Lung (tissue), 12 donors: ENCODE measurements around the gene PPP2R5C. TPM values are rescaled to one million over a fixed set of nuclear protein-coding genes. Genes with fewer than 3 reads are reported as not detected.

Experiments used
- ATAC-seq: fragments of 200-7000 bp; cut with Tn5 transposase; one replicate; pipeline ENCODE4 v1.9.1; 2020; ENCODE audit warnings: moderate number of reproducible peaks; ENCODE audit not compliant: insufficient read depth, low FRiP score
- DNase-seq, 3 donors: peaks; one replicate each; pipeline ENCODE4 v3.0.0-alpha.2; 2013 to 2017
- H3K27ac ChIP-seq, 2 donors: one replicate each; pipeline ENCODE4 v1.5.1; 2013; ENCODE audit warnings: mild to moderate bottlenecking in 2 of 2, moderate library complexity in 2 of 2, control low read depth in 1 of 2, inconsistent platforms in 1 of 2, low read depth in 1 of 2, low read length in 1 of 2
- H3K27me3 ChIP-seq, 3 donors: one replicate each; pipeline ENCODE4 v1.5.1; 2013; ENCODE audit warnings: low read length in 2 of 3; ENCODE audit not compliant: control insufficient read depth in 3 of 3, insufficient read depth in 3 of 3
- H3K36me3 ChIP-seq, 4 donors: one replicate each; pipeline ENCODE4 v1.5.1; 2013; ENCODE audit warnings: low read length in 4 of 4, mild to moderate bottlenecking in 1 of 4, moderate library complexity in 1 of 4; ENCODE audit not compliant: control insufficient read depth in 4 of 4, insufficient read depth in 4 of 4
- H3K4me1 ChIP-seq, 5 donors: one replicate each; pipeline ENCODE4 v1.5.1; 2013; ENCODE audit warnings: low read length in 5 of 5, mild to moderate bottlenecking in 2 of 5, moderate library complexity in 1 of 5; ENCODE audit not compliant: control insufficient read depth in 5 of 5, insufficient read depth in 5 of 5
- H3K4me3 ChIP-seq: one replicate; pipeline ENCODE4 v1.5.1; 2013; ENCODE audit warnings: mild to moderate bottlenecking, control low read depth, moderate library complexity
- H3K9ac ChIP-seq, 2 donors: one replicate each; pipeline ENCODE4 v1.5.1; 2013; ENCODE audit warnings: low read length in 2 of 2, control low read depth in 1 of 2; ENCODE audit not compliant: insufficient read depth in 1 of 2
- H3K9me3 ChIP-seq, 4 donors: one replicate each; pipeline ENCODE4 v1.5.1; 2013; ENCODE audit warnings: low read length in 3 of 4, mild to moderate bottlenecking in 1 of 4, moderate library complexity in 1 of 4; ENCODE audit not compliant: control insufficient read depth in 4 of 4, insufficient read depth in 3 of 4
- CTCF ChIP-seq: IDR thresholded peaks from 2 replicates; pipeline ENCODE4 v1.5.1; 2012; ENCODE audit warnings: mild to moderate bottlenecking; ENCODE audit errors: control extremely low read depth, extremely low read depth
- WGBS, 2 donors: extraction: QIAGEN DNeasy Blood & Tissue Kit; methylation state at CpG; one replicate each; pipeline ENCODE4 v1.1.7; 2013; 5-methylcytosine and 5-hydroxymethylcytosine counted together
- polyA plus RNA-seq, 2 donors: library from polyadenylated mRNA; stranded (reverse); fragments of 200-250 nt; gene quantifications; one replicate each; pipeline ENCODE4 v1.2.1, GENCODE V29; 2013
- total RNA-seq, 2 donors: library from RNA; depleted of rRNA in 1 of 2; stranded (reverse); fragments of >200 nt in 1 of 2; gene quantifications; one replicate each; pipeline ENCODE4 v1.2.1, GENCODE V29; 2014 to 2021
- donor health status: control.
- donor health status: control.
- donor health status: Bipolar disorder and iron deficiency.
- donor health status: healthy.
- donor health status: DM: yes; HTN: yes; CAD: no.

Gene PPP2R5C
- total and polyA plus RNA-seq, 4 donors, result 66.6 to 180 (median 126) TPM

- ATAC-seq, result no peak
- Histone ChIP-seq H3K9me3 (no peaks in the 10 kb centered on the region), H3K9ac (no peak overlapping the region), H3K36me3 (peaks cover 0 to 13% (median 8%) of the 10 kb centered on the region in 4 donors), H3K4me1 (peaks cover 0 to 11% (median 0%) of the 10 kb centered on the region in 5 donors), H3K4me3 (no peak overlapping the region), H3K27me3 (no peaks in the 10 kb centered on the region), H3K27ac (peak overlapping the region in 1 of 2 donors; percentile 70)
- WGBS, 2 donors, result 74 to 92% methylated on average over 6 of the region's 6 CpGs
- TF ChIP-seq CTCF, result no peak
- DNase-seq, result no peak
Observed at GRCh38 chr14:101861464-101861863, 100.0 kb downstream of the PPP2R5C start.

DNA sequence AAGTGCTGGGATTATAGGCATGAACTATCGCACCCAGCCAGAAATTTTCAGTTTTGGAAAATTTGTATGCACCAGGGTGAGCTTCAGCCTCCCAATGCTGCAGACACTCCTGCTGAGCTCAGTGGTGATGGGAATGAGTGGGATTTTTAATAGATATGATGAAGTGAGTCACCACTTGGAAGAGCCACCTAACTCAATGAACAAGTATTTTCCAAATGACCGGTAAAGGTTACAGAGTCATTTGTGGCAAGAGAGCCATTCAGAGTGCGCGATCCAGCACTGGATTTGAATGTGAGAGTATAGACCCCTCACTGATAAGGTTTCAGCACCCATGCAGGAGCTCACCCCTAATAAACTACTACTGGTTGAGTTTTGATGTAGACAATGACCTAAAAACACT is 100.7 kb downstream of the PPP2R5C start:
- no peak for ATAC-seq

DNA sequence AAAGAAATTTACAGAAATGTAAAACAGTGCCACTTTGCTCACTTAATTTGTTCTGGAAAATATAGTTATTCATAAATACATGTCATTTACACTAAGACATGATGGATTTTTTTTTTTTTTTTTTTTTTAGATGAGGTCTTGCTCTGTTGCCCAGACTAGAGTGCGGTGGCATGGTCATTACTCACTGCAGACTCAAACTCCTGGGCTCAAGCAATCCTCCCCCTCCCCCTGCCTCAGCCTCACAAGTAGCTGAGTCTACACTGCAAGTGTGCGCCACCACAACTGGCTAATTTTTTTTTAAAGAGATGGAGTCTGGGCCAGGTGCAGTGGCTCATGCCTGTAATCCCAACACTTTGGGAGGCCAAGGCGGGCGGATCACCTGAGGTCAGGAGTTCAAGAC is 101.2 kb downstream of the PPP2R5C start:
- no peak for TF ChIP-seq CTCF
- WGBS, 2 donors, result 85 to 99% methylated on average over 4 of the region's 4 CpGs

More for the DNA sequence above, 100.7 kb downstream of the PPP2R5C start:
- Histone ChIP-seq H3K36me3 (peaks cover 0 to 13% (median 7%) of the 10 kb centered on the region in 4 donors), H3K9ac (no peak overlapping the region), H3K4me3 (no peak overlapping the region), H3K9me3 (no peaks in the 10 kb centered on the region), H3K27me3 (no peaks in the 10 kb centered on the region), H3K27ac (peak overlapping the region in 1 of 2 donors; percentile 70), H3K4me1 (peaks cover 0 to 8% (median 0%) of the 10 kb centered on the region in 5 donors)
- no peak for DNase-seq
- TF ChIP-seq CTCF, result no peak
- 88 to 97% methylated on average over 4 of the region's 4 CpGs for WGBS, 2 donors

DNA sequence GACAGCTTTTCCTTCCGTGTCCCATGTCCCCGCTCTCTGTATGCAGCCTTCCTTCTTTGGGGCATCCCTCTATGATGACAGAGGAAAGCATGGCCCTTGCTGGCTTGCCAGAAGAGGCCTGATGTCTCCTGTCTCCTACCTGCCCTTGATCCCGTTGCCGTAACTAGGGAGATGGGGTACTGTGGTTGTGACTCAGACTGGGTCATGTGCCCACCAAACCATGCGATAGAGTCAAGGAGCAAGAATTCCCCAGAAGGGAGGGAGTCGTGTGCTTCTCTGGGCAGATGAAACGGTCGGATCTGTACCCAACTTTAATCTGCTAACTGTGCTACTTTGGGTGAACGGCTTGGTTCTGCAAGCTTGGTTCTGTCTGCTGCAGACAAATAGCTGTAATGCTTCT is 103.8 kb downstream of the PPP2R5C start:
- TF ChIP-seq CTCF, result no peak
- H3K9me3 ChIP-seq, result no peaks in the 10 kb centered on the region
- ATAC-seq (no peak), DNase-seq (no peak)
- no peak overlapping the region for H3K4me3 ChIP-seq
- peaks cover 0 to 7% (median 3%) of the 10 kb centered on the region in 4 donors for H3K36me3 ChIP-seq
- H3K27me3 ChIP-seq, result no peaks in the 10 kb centered on the region
- H3K4me1 ChIP-seq, result peaks cover 0 to 7% (median 0%) of the 10 kb centered on the region in 5 donors
- H3K9ac ChIP-seq, result no peak overlapping the region
- peak overlapping the region in 1 of 2 donors; percentile 37 for H3K27ac ChIP-seq
- WGBS, 2 donors, result 95 to 96% methylated on average over 9 of the region's 9 CpGs

More for the DNA sequence above, 101.2 kb downstream of the PPP2R5C start:
- H3K27me3 ChIP-seq, result no peaks in the 10 kb centered on the region
- no peak for DNase-seq
- H3K27ac ChIP-seq, result peak overlapping the region in 1 of 2 donors; percentile 35
- no peak overlapping the region for H3K4me3 ChIP-seq
- H3K4me1 ChIP-seq, result peaks cover 0 to 8% (median 0%) of the 10 kb centered on the region in 5 donors
- H3K9ac ChIP-seq, result no peak overlapping the region
- no peak for ATAC-seq
- H3K9me3 ChIP-seq, result no peaks in the 10 kb centered on the region
- peaks cover 0 to 13% (median 4%) of the 10 kb centered on the region in 4 donors for H3K36me3 ChIP-seq
